LNCAP (cell line): ENCODE measurements around the gene MAX.

Experiments used
- CTCF ChIP-seq: fragments of 450-650 bp; IDR thresholded peaks from 2 replicates; pipeline ENCODE4 v1.5.1; 2017; ENCODE audit warnings: mild to moderate bottlenecking

Gene MAX, protein sequence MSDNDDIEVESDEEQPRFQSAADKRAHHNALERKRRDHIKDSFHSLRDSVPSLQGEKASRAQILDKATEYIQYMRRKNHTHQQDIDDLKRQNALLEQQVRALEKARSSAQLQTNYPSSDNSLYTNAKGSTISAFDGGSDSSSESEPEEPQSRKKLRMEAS

DNA sequence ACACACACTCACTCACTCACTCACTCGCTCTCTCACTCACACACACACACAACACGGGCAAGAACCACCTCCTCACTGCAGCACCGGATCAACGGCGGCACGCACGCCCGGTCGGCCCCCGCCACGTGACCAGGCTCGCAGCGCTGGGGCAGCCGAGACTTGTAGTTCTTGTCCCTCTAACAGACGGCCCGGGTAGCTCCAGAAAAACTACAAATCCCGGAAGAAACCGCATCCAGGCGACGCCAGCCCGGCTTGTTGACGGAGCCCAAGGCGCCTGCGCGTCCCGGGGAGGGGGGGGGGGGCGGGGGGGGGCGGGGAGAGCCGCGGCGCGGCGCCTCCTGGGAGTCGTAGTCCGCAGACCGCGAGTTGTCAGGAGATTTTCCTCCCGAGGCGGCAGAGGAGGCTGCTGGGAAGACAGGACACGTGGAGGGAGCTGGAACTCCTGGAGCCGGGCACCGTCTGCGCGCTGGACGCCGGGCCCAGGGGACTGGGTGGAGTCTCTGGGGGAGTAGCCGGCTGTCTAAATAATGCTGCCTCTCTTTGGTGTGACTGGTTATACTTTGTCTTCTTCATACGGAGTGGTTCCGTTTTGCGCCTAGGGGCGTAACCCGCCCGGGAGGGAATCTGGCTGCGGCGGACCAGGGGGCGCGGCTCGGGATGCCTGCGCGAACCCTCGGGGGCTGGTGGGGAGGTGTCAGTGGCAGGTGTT lies at the start of gene MAX:
Gene MAX, minus strand, starts transcription at position 77 of the 709 bp plus-strand sequence. CDS start 178 bp downstream, outside the sequence.
- TF ChIP-seq CTCF, result no peak

DNA sequence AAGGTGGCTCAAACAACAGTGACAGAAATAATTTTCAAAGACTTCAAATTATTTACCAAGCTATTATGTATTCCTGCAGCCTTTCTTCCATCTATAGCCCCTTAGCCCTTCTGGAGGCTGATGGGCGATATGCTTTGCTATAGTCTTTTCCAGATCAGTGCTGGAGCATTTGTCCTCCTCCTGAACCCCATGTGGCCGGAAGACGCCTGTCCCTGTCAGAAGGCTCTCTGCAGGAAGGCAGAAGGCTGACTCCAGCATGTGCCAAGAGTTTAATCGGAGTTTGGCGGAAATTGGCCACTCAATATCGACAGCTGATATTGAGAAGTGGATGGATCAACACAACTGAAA lies 49.3 kb upstream of the MAX start:
- no peak for TF ChIP-seq CTCF

DNA sequence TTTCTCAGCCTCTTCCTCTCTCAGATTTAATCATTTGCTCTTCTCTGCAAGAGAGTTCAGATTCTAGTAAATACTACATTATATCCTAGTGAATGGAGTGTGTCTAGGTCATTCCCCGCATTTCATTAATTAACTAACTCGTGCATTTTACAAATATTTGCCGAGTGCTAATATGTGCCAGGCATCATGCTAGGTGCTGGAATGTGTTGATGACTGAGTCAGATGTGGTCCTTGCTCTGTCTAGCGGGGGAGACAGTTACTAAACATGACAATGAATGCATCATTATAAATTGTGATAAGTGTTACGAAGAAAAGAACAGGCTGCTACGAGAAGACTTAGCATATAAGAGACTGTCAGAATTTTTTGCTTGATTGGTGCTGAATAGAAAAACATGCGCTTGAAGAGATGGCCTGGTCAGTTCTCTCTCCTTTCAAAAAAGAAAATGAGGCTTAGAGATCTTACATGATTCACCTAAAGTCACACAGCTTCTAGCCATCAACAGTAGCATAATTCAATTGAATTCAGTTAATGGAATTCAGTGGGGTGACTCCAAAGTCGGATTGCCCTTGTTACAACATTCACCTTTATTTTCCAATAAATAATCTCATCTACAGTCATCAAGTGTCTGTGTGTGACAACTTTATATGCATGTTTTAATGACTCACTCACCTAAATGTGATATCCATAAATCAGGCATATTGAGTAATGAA lies 48.7 kb upstream of the MAX start:
- no peak for TF ChIP-seq CTCF

DNA sequence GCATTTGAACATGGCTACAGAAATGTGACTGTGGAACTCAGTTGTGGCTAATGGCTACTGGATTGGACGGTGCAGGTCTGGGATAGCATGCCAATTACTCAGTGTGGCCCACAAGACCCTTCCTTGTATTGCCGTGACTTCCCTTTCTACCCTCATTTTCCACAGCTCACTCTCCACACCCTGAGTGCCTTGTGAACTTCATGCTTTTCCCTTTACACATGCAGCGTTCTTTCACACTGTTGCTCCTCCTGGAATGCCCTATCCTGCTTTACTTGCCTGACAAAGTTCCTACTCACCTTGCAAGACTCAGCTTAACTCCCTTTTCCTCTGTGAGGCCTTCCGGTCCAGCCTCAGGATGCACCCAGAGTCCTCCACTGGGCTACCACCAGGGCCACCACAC lies 46.8 kb upstream of the MAX start:
- no peak for TF ChIP-seq CTCF

- no peak for TF ChIP-seq CTCF
Observed at GRCh38 chr14:65144170-65144569, 41.9 kb upstream of the MAX start.

DNA sequence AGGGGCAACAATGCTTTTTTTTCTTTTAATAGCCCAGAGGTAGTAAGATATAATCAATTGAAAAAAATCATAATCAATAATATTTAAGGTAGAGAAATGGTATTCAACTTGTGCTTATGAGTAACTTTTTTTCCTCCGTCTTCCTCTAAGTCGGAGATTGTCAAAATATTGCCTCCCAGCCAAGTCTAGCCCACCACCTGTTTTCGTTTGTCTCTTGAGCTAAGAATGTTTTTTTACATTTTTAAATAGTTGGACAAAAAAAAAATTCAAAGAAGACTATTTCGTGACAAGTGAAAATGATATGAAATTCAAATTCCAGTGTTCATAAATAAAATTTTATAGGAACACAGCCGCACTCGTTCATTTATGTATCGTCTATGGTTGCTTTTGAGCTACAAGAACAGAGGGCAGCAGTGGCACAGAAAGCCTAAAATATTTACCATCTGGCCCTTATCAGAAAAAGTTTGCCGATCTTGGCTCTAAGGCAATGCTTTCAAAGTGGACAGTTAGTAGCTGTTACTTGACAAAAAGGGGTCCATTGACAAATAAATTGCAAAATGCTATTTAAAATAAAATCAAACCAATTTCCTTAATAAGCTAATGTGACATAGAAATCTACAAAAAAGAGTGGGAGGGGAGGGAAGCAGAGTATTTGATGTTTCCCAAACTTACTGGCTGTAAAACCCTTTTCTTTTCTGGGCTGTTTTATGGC lies 40.8 kb upstream of the MAX start:
- no peak for TF ChIP-seq CTCF

- no peak for TF ChIP-seq CTCF
Observed at GRCh38 chr14:65142429-65142828, 40.1 kb upstream of the MAX start.
